ENCODE results near the gene ZNF804B.

DNA sequence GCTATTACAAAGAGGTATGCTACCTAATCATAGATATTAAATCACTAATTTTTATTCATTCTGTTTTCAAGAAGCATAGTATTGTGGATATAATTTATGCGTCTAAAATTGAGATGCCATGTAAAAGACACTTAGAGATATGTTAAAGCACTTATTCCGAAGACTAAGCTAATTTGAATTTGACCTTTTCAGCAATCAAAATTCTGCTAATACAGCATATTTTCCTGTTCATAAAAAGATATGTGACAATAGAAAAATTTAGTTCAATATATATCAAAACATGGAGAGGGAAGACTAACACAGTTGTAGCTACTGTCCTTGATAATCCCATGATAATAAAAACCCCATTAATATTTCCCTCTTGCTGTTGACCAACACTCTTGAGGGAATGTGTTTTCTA is 422.6 kb downstream of the ZNF804B start:
- TF ChIP-seq, protein P1, sequence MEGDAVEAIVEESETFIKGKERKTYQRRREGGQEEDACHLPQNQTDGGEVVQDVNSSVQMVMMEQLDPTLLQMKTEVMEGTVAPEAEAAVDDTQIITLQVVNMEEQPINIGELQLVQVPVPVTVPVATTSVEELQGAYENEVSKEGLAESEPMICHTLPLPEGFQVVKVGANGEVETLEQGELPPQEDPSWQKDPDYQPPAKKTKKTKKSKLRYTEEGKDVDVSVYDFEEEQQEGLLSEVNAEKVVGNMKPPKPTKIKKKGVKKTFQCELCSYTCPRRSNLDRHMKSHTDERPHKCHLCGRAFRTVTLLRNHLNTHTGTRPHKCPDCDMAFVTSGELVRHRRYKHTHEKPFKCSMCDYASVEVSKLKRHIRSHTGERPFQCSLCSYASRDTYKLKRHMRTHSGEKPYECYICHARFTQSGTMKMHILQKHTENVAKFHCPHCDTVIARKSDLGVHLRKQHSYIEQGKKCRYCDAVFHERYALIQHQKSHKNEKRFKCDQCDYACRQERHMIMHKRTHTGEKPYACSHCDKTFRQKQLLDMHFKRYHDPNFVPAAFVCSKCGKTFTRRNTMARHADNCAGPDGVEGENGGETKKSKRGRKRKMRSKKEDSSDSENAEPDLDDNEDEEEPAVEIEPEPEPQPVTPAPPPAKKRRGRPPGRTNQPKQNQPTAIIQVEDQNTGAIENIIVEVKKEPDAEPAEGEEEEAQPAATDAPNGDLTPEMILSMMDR (conservative IDR thresholded peaks at IDR 0.05; ENCODE audit: low read length): no peak
- no peak for TF ChIP-seq EZH2phosphoT487 (IDR thresholded peaks at IDR 0.05; ENCODE audit: borderline replicate concordance)

All from Loucy (cell line).